IPS-15b (cell line): ENCODE results near the gene PCDH1.

Experiments
- H3K27me3 ChIP-seq: one replicate; pipeline ENCODE4 v1.6.1; 2013; ENCODE audit warnings: low read length; ENCODE audit not compliant: control insufficient read depth, insufficient read depth
- H3K36me3 ChIP-seq: one replicate; pipeline ENCODE4 v1.6.1; 2013; ENCODE audit warnings: low read length; ENCODE audit not compliant: control insufficient read depth, insufficient read depth
- H3K4me1 ChIP-seq: one replicate; pipeline ENCODE4 v1.6.1; 2013; ENCODE audit warnings: mild to moderate bottlenecking, low read length; ENCODE audit not compliant: control insufficient read depth, insufficient read depth
- H3K4me3 ChIP-seq: one replicate; pipeline ENCODE4 v1.5.1; 2013; ENCODE audit warnings: low read depth, low read length
- H3K9ac ChIP-seq: one replicate; pipeline ENCODE4 v1.6.1; 2013; ENCODE audit warnings: low read depth, mild to moderate bottlenecking, low read length
- H3K9me3 ChIP-seq: one replicate; pipeline ENCODE4 v1.6.1; 2013; ENCODE audit warnings: mild to moderate bottlenecking, low read length; ENCODE audit not compliant: control insufficient read depth, insufficient read depth

Gene PCDH1

DNA sequence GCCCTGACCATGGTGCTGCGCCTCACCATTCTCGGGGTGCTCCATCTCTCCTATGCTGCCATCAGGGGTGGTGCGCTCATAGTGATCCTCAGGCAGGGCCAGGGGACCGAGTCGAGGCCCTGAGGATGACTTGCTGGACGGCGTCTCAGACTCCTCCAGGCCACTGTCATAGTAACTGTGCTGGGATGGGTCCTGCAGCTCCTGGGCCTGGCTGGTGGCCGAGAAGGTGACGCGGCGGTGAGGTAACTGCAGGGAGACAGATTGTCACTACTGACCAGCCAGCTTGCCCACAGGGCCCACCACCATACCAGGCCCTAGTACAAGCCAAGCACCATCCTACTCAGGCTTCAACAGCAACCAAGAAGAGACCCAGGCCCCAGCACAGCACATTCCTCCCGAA, 21.0 kb downstream of the PCDH1 start:
- Histone ChIP-seq H3K4me3 (no peak overlapping the region), H3K4me1 (peaks cover 18% of the 10 kb centered on the region), H3K9ac (no peak overlapping the region), H3K36me3 (peaks cover 23% of the 10 kb centered on the region), H3K27me3 (no peaks in the 10 kb centered on the region), H3K9me3 (no peaks in the 10 kb centered on the region)

DNA sequence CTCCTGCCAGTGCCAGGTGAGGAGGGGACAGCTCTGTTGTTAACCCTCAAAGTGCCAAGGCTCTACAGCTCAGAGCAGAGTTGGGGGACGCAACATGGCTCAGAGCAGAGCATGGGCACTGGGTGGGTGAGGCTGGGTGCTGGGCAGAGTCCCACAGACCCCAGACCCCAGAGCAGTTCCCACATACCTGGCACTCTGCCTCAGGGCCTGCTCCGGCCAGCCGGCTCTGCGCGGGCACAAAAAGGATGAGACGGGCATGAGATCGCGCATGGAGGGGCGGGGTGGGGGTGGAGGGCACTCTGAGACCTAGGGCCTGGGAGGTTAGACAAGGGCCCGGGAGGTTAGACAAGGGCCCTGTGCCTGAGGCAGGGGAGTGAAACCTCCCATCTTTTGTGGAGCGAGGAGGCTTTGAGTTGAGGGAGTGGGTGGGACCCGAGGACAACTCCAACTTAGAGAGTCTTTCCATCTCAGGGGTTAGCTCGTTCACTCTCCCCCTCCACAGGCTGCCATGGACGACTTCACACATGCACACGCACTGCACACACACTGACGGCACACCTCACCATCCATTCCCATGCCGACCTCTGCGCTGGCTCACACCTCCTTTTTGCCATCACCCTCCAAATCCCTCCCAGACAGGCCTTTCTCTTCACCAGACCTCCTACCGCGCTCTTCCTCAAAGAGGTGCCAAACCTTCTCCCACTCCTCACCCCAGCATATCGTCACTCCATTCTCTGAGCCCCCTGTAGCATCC, 22.0 kb downstream of the PCDH1 start:
- Histone ChIP-seq H3K4me1 (peaks cover 23% of the 10 kb centered on the region), H3K36me3 (peaks cover 23% of the 10 kb centered on the region), H3K9ac (no peak overlapping the region), H3K27me3 (no peaks in the 10 kb centered on the region), H3K4me3 (no peak overlapping the region), H3K9me3 (no peaks in the 10 kb centered on the region)

DNA sequence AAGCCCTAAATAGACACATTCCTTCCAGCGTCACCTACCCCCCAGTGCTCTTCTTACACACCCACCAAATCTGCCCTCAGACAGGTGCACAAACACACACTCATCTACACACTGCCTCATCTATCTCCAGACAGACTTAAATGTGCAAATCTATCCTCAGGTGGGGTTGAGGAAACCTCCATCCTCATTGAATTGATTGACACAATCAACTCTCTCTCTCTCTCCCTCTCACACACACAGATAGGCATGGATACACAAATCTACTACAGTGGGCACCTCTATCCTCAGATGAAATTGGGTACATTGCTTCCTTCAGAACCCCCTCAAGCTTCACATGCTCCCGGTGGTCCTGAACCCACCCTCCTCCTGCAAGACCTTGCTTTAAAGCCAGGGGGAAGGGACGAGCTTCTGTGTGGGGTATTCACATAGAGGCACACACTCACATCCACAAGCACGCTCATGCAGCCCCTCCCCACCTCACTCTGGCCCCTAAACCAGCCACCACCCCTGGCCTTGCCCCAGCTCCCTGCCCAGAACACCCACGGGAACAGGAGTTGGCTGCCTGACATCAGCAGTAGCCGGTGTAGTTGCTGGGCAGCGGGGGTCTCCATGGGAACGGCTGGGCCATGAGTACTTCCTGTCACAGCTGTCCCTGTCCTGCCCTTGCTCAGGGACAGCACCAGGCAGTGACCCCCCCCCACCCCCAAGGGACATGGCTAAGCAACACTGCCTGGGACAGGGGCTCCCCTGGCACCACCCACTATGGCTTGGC, 22.8 kb downstream of the PCDH1 start:
- peaks cover 23% of the 10 kb centered on the region for H3K36me3 ChIP-seq
- H3K9me3 ChIP-seq, result no peaks in the 10 kb centered on the region
- H3K27me3 ChIP-seq, result no peaks in the 10 kb centered on the region
- no peak overlapping the region for H3K9ac ChIP-seq
- peaks cover 29% of the 10 kb centered on the region for H3K4me1 ChIP-seq
- no peak overlapping the region for H3K4me3 ChIP-seq

DNA sequence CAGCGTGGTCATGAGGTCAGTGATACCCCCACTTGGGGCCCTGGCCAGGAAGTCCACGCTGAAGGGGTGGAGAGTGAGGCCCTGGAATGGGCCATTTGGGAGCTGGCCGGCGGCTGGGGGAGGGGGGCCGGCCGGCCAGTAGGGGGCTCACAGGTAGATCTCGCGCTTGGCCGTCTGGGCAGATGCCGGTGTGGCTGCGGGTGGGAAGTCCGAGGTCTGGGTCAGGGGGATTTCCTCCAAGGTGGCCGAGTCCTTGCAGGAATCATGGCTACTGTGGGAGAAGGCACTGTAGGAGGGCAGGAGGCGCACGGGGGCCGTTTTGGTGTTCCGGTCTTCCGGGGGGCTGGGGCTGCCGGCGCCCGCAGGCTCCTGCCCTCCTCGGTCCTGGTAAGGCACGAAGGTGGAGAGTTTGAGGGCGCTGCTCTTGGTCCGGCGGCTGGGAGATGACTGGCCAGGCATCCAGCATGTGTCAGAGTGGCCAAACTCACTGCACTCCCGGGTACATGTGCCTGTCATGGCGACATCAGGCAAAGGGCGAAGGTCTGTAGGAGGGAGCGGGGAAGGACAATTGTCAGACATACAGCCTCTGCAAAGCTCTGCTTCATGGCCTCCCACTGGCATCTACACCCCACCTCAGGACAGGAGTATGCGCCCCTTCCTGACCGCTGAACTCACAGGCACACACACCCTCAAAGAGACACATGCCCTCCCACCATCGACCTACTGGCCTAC, 24.1 kb downstream of the PCDH1 start:
- Histone ChIP-seq H3K4me1 (peaks cover 29% of the 10 kb centered on the region), H3K4me3 (no peak overlapping the region), H3K36me3 (peaks cover 23% of the 10 kb centered on the region), H3K27me3 (no peaks in the 10 kb centered on the region), H3K9me3 (no peaks in the 10 kb centered on the region), H3K9ac (no peak overlapping the region)

DNA sequence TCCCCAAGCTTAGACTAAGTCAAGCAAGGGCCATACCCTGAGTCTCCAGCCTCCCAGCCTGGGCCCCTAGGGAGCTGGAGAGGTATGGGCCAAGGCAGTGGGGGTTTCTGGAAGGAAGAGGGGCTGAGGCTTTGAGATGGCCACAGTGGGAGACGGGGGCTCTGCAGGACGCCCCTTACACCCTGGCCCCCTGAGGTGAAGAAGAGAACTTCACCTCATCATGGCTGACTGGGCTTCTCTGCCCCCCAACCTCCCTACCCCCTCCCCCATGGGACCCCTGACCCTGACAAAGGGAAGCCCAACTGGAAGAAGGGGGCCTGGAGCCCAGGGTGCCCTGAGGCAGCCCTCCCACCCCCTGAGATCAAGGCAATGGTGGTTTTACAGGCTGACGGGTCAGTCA, 25.8 kb downstream of the PCDH1 start:
- Histone ChIP-seq H3K4me3 (no peak overlapping the region), H3K9ac (no peak overlapping the region), H3K36me3 (peaks cover 23% of the 10 kb centered on the region), H3K9me3 (no peaks in the 10 kb centered on the region), H3K27me3 (no peaks in the 10 kb centered on the region), H3K4me1 (peaks cover 28% of the 10 kb centered on the region)

DNA sequence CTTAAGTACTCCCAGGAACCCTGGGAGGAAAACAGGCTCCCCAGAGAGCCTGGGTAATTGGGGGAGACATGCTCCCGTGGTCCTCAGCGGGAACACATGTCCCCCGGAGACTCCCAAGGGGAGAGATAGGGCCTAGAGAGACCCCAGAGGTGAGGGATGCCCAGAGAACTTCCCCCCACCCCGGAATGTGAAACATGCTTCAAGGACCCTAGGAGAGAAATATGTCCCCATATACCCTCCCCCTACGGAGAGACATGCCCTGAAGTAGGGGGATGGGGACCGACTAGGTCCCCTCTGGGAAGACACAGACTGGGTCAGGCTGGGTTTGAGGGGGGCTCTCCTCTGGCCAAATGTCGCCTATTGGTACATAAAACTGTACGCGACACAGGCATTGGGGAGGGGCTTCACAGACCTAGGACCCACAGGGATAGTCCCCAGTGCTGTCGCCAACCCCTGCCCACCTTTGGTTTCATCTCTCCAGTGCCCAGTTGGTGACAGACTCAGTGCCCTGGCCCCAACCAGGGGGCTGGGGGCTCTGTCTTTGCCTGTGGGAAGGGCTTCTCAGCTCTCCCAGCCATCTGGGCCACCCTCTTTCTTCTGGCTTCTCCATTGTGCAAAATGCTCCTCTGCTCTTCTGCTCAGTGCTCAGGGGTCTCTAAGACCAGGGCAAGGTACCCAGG, 26.9 kb downstream of the PCDH1 start:
- no peaks in the 10 kb centered on the region for H3K27me3 ChIP-seq
- no peaks in the 10 kb centered on the region for H3K9me3 ChIP-seq
- peaks cover 14% of the 10 kb centered on the region for H3K36me3 ChIP-seq
- peak overlapping the region; percentile 18 for H3K4me3 ChIP-seq
- H3K4me1 ChIP-seq, result peaks cover 27% of the 10 kb centered on the region
- peak overlapping the region; percentile 70 for H3K9ac ChIP-seq

DNA sequence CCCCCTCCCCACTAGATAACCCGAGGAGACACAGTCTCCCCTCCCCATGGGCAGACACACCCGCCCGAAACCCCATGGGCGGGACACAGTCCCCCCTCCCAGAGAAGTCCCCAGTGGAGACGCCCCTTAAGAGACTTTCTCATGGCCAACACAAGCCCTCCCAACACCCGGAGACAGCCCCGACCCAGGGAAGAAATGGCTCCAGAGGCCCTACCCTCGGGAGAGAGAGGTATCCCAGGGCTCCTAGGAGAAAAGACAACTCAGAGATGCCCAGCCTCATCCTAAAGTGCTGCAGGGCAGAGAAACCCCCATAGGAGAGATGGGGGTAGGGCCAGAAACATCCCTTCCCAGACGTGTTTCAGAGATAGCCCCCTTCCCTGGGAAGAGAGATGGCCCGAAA, 27.4 kb downstream of the PCDH1 start:
- Histone ChIP-seq H3K4me1 (peaks cover 27% of the 10 kb centered on the region), H3K36me3 (peaks cover 13% of the 10 kb centered on the region), H3K9ac (peak overlapping the region; percentile 70), H3K9me3 (no peaks in the 10 kb centered on the region), H3K27me3 (no peaks in the 10 kb centered on the region), H3K4me3 (peak overlapping the region; percentile 18)

DNA sequence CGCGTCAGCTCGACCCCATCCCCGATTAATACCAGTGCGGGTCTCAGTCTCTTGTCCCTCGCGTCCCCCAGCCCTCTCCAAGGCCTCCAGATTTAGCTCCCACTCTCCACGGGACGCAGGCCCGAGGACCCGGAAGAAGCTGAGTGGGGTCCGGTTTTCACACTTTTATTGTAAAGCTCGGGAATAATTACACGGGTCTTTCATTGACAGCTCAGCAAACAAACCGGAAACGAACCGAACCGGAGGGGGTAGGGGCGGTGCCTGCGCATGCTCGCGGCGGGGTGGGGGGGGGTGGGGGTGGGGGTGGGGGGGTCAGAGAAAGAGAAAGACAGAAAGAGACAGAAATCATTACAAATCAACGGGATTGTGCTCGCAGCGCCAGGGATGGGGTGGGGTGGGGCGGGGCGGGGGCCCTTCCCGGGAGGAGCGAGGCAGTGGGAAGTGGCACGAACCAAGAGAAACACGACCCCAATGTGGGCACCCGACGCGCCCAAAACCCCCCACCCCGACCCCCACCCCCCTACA, 27.9 kb downstream of the PCDH1 start:
- peak overlapping the region; percentile 94 for H3K4me3 ChIP-seq
- H3K9me3 ChIP-seq, result no peaks in the 10 kb centered on the region
- no peaks in the 10 kb centered on the region for H3K27me3 ChIP-seq
- peaks cover 29% of the 10 kb centered on the region for H3K4me1 ChIP-seq
- H3K36me3 ChIP-seq, result peaks cover 13% of the 10 kb centered on the region
- peak overlapping the region; percentile 83 for H3K9ac ChIP-seq

DNA sequence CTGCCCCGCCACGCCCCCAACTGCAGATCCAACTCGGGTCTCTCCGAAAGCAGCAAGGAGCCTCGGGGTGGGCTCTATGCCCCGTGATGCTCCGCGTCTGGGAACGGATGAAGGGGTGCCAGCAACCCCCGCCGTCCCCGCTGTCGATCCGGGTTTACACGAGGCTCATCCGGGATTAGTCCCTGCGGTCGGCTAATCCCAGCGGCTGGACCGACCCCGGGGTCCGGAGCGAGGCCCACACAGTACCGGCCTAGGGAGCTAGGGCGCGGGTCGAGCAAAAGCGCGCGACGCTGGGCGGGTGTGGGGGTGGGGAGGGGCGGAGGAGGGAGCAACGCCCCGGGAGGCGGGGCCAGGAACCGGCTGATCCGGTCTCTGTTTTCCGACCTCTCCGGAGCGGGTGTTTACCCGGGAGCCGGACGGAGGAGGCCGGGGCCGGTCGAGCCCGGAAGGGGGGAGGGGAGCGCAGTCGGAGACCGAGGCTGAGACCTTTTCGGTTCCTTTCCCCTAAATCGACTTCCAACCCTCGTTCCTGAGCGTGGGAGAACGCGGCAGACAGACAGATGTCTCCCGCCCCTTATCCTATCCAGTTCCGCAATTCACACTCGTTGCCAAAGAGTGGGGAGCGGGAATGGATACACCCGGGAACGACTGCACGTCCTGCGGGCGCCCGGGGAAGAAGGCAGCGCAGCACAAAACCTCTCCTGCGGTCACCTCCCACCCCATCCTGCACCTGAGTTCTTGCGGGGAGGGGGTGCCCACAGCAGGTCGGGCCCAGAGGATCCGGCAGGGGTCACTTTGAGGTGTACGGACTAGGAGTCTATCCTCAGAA, 28.6 kb downstream of the PCDH1 start:
- Histone ChIP-seq H3K27me3 (no peaks in the 10 kb centered on the region), H3K4me1 (peaks cover 35% of the 10 kb centered on the region), H3K9me3 (no peaks in the 10 kb centered on the region), H3K4me3 (peak overlapping the region; percentile 94), H3K9ac (peak overlapping the region; percentile 83), H3K36me3 (peaks cover 13% of the 10 kb centered on the region)

DNA sequence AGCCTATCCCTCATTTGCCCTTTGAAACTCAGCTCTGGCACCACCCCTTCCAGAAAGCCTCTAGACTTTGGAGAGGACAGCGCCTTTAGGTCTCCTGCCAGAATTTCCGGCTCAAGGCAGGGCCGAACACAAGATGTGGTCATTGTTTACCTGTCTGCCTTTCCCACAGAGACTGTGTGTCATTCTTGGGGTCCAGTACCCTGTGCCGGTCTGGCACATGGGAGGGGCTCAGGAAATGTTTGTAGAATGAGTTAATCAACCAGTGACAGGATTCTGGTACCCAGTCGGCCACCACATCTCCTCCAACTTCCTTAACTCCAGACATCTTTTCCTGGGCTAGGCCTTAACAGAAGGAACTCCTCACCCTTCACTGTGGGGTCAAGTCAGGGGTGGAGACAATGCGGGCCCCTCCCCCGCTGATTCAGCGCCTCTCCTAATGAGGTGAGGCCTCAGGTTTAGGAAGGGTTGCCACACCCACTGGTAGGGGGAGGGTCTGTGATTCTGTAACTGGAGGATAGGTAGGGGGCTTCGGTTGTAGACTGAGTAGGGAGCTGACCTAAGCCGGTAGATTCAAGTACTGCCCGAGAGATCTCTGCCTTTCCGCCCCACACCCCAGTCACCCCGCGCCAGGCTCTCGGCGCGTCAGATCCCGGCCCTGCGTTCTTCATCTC, 29.3 kb downstream of the PCDH1 start:
- H3K9ac ChIP-seq, result peak overlapping the region; percentile 73
- H3K27me3 ChIP-seq, result no peaks in the 10 kb centered on the region
- H3K4me1 ChIP-seq, result peaks cover 41% of the 10 kb centered on the region
- H3K36me3 ChIP-seq, result peaks cover 8% of the 10 kb centered on the region
- H3K4me3 ChIP-seq, result peak overlapping the region; percentile 94
- no peaks in the 10 kb centered on the region for H3K9me3 ChIP-seq
